ENCODE data around the gene CFAP58. TPM values are rescaled to one million over a fixed set of nuclear protein-coding genes. Genes with fewer than 3 reads are reported as not detected.
A peak's percentile ranks its signal among the peaks of the same experiment; 100 is the strongest.

CFAP58 gene
- total and polyA plus RNA-seq, 8 donors: 0.12 to 0.58 (median 0.20) TPM; not detected in 3

DNA sequence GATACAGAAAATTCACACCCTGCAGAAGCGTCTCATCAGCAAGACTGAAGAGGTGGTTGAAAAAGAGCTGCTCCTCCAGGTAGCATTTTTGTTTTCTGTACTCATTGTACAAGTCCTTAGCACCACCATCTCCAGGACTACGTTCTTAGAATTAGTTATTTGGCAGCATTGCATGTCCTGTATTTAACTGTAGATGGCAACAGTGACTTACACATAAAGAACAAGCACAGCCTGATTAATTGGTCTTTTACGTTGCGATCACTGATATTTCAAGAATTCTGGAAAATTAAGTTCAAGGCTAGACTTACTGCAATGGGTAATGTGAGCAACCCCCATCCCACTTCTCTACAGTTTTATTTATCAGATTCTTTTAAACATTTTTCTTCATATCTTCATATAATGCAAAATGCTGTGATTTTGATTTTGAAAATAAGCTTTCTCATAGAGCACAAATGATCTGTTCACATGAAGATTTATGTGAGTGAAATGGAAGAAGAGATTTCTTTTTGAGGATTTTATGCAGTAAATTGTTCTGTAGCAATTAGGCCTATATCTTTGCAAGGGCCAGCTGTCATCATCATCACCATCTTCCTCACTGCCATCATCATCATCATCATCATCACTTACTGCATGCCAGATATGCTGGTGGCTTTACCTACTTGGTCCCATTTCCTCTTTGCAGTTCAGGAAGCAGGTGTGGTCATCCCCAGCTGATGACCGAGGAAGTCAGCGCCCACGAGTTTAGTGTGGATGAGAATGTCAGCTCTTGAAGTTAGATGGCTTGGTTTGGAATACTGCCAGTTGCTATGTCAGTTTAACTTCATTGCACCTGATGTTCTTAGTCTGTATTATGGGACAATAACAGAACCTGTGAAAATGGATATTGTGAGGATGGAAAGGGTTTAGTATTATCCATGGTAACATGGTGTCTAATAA lies 53.4 kb downstream of the CFAP58 start:
- peak in 1 of 2 donors; percentile 66 for DNase-seq
- peaks cover 0 to 13% (median 3%) of the 10 kb centered on the region in 4 donors for H3K4me1 ChIP-seq
- intact Hi-C loops (cut with DNase I; ENCODE audit: low total_unique reads): loop anchor here (10.0 kb wide), 1 partner anchor 518 kb away; no protein-coding TSS in a partner anchor

DNA sequence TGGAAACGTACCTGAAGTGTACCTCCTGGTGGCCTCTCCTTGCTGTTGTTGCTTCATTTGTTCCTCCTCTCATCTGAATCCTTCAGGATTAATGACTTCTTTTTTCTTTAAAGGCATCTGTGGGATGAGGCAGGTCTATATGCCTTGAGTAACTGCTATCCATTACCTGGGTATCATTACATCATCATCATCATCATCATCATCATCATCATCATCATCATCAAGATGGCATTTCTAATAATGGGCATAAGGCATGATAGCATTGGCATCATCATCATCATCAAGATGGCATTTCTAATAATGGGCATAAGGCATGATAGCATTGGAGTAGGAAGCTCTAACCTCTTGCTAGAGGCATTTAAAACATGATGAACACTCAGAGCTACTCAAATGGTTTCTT lies 59.9 kb downstream of the CFAP58 start:
- WGBS, 5 donors: 75 to 95% (median 88%) methylated on average over 1 of the region's 1 CpG
- intact Hi-C loops (cut with DNase I; ENCODE audit: low total_unique reads): no loop called here
- Histone ChIP-seq H3K9me3 (no peaks in the 10 kb centered on the region), H3K27me3 (no peaks in the 10 kb centered on the region), H3K4me3 (no peak overlapping the region), H3K4me1 (peaks cover 0 to 6% (median 0%) of the 10 kb centered on the region in 4 donors), H3K36me3 (no peaks in the 10 kb centered on the region), H3K27ac (no peak overlapping the region)
- no peak for DNase-seq
- no peak for TF ChIP-seq POLR2AphosphoS5 (IDR thresholded peaks at IDR 0.05)
- TF ChIP-seq, protein P1, sequence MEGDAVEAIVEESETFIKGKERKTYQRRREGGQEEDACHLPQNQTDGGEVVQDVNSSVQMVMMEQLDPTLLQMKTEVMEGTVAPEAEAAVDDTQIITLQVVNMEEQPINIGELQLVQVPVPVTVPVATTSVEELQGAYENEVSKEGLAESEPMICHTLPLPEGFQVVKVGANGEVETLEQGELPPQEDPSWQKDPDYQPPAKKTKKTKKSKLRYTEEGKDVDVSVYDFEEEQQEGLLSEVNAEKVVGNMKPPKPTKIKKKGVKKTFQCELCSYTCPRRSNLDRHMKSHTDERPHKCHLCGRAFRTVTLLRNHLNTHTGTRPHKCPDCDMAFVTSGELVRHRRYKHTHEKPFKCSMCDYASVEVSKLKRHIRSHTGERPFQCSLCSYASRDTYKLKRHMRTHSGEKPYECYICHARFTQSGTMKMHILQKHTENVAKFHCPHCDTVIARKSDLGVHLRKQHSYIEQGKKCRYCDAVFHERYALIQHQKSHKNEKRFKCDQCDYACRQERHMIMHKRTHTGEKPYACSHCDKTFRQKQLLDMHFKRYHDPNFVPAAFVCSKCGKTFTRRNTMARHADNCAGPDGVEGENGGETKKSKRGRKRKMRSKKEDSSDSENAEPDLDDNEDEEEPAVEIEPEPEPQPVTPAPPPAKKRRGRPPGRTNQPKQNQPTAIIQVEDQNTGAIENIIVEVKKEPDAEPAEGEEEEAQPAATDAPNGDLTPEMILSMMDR (IDR thresholded peaks at IDR 0.05): no peak

More for the DNA sequence above, 53.4 kb downstream of the CFAP58 start:
- no peaks in the 10 kb centered on the region for H3K9me3 ChIP-seq
- H3K27ac ChIP-seq: no peak overlapping the region
- no peaks in the 10 kb centered on the region for H3K27me3 ChIP-seq
- no peak overlapping the region for H3K4me3 ChIP-seq
- no peaks in the 10 kb centered on the region for H3K36me3 ChIP-seq
- TF ChIP-seq EP300 (IDR thresholded peaks at IDR 0.05): no peak
- TF ChIP-seq, protein P1 (IDR thresholded peaks at IDR 0.05): peak in 5 of 7 experiments; percentile 25 to 48 (median 42)
- WGBS, 5 donors: 18 to 32% (median 29%) methylated on average over 7 of the region's 7 CpGs

DNA sequence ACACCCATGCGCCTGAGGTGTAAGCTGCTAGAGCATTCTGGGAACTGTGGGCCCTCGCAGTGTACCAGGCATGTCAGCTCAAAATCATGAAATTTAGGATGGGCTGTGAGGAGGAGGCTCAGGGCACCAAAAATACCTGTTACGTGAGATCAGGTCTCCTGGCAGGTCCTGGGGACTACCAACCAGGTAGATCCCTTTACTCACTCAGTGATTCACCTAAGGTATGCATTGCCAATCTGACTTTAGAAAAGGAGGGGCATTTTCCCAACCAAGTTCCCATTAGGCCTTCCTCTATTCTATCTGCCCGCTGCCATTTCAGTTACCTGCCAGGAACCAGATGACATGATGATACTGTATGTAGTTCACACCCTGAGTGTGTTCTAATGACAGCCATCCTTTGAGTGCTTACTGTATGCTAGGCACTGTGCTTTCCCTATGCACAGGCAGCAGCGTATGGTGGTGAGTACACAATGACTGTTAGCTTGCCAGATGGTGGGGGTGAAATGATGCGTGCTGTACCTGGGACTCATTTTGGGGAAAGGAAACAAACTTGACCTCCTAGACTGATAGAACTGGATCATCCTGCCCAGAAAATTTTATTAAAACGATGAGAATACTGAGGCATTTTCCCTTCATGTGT lies 62.0 kb downstream of the CFAP58 start:
- Histone ChIP-seq H3K27me3 (no peaks in the 10 kb centered on the region), H3K36me3 (no peaks in the 10 kb centered on the region), H3K4me3 (no peak overlapping the region), H3K27ac (no peak overlapping the region), H3K4me1 (no peaks in the 10 kb centered on the region), H3K9me3 (no peaks in the 10 kb centered on the region)
- intact Hi-C loops (cut with DNase I; ENCODE audit: low total_unique reads): no loop called here
- TF ChIP-seq, protein P1 (IDR thresholded peaks at IDR 0.05): no peak
- TF ChIP-seq POLR2A (IDR thresholded peaks at IDR 0.05) (no peak), EP300 (IDR thresholded peaks at IDR 0.05) (no peak), POLR2AphosphoS5 (IDR thresholded peaks at IDR 0.05) (no peak)
- WGBS, 5 donors: 81 to 91% (median 88%) methylated on average over 7 of the region's 7 CpGs
- no peak for DNase-seq

DNA sequence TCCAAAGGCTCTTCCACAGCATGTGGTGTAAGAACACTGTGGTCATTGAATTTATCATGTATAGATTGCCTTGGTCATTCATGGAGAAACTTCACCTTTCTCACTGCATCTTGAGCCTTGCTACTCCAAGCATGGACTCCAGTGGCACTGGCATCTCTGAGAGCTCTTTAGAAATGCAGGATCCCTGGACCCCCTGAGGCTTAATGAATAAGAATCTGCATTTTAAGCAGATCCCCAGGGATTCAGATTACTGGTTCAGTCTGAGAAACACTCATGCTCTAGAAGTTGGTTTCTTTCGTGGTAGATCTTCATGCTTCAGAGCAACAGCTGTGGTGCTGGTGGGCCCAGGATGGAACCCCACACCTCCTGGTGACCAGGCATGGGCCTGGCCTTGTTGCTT lies 63.2 kb downstream of the CFAP58 start:
- H3K4me1 ChIP-seq: no peaks in the 10 kb centered on the region
- intact Hi-C loops (cut with DNase I; ENCODE audit: low total_unique reads): no loop called here
- WGBS, 5 donors: 89 to 96% (median 94%) methylated on average over 1 of the region's 1 CpG
- DNase-seq: no peak
- H3K9me3 ChIP-seq: no peaks in the 10 kb centered on the region
- no peaks in the 10 kb centered on the region for H3K27me3 ChIP-seq
- H3K4me3 ChIP-seq: no peak overlapping the region
- no peaks in the 10 kb centered on the region for H3K36me3 ChIP-seq
- H3K27ac ChIP-seq: no peak overlapping the region
- TF ChIP-seq POLR2A (IDR thresholded peaks at IDR 0.05) (no peak), EP300 (IDR thresholded peaks at IDR 0.05) (no peak), POLR2AphosphoS5 (IDR thresholded peaks at IDR 0.05) (no peak)
- TF ChIP-seq, protein P1 (IDR thresholded peaks at IDR 0.05): no peak
